GM10266 (cell line): ENCODE measurements around the gene PDE11A.
A peak's percentile ranks its signal among the peaks of the same experiment; 100 is the strongest.

Experiments
- DNase-seq: peaks from one replicate; pipeline ENCODE4 v3.0.0; 2012; ENCODE audit errors: extremely low spot score
- TF ChIP-seq, protein P1 (sequence below): IDR thresholded peaks from 2 replicates; pipeline ENCODE4 v1.5.1; 2012; ENCODE audit warnings: mild to moderate bottlenecking, low read depth; ENCODE audit not compliant: control insufficient read depth, insufficient read depth; ENCODE audit errors: missing control alignments

The PDE11A gene

DNA sequence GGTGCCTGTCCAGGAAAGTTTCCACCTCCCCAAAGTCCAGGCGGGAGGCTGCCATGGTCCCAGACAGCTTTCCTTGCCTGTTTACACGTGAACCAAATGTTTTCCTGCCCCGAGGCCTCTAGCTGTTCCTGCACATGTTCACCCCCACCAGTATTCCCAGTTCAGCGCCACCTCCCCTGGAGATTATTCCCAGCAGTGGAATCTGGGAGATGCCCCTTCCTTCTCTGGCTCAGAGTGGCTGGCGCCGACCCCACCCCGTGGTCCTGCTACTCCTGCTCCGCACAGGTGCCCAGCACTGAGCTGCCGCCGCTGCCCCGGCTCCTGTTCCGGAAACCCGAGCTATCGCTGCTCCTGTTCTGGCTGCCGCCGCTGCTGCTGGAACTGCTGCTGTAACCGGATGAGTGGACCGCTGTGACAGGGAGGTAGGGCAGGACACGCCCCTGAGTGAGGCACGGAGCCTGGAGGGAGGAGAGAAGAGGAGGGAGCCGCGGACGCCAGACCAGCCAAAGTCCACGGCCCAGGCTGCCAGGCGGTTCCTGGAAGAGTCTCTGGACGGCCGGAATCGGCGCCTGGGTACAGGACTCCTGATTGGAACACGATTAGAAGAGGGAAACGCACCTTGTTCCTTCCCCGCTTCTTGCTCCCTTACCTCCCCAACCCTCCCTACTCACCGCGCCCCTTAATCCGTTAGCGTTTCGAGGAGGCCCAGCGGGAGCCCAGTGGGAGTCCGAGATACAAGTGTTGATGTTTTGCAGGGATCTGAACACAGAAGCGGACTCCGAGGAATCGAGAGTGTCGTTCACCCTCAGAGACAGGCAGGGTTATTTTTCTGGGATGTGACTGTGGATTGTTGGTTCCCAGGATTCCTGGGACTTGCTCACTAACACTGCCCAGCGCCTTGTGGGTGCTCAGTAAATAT is at the start of gene PDE11A:
TSS of gene PDE11A (minus strand) at position 395 of the 919 bp plus-strand sequence. CDS start at position 55, 340 bp downstream.
- DNase-seq: no peak
- TF ChIP-seq, protein P1, sequence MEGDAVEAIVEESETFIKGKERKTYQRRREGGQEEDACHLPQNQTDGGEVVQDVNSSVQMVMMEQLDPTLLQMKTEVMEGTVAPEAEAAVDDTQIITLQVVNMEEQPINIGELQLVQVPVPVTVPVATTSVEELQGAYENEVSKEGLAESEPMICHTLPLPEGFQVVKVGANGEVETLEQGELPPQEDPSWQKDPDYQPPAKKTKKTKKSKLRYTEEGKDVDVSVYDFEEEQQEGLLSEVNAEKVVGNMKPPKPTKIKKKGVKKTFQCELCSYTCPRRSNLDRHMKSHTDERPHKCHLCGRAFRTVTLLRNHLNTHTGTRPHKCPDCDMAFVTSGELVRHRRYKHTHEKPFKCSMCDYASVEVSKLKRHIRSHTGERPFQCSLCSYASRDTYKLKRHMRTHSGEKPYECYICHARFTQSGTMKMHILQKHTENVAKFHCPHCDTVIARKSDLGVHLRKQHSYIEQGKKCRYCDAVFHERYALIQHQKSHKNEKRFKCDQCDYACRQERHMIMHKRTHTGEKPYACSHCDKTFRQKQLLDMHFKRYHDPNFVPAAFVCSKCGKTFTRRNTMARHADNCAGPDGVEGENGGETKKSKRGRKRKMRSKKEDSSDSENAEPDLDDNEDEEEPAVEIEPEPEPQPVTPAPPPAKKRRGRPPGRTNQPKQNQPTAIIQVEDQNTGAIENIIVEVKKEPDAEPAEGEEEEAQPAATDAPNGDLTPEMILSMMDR: no peak

DNA sequence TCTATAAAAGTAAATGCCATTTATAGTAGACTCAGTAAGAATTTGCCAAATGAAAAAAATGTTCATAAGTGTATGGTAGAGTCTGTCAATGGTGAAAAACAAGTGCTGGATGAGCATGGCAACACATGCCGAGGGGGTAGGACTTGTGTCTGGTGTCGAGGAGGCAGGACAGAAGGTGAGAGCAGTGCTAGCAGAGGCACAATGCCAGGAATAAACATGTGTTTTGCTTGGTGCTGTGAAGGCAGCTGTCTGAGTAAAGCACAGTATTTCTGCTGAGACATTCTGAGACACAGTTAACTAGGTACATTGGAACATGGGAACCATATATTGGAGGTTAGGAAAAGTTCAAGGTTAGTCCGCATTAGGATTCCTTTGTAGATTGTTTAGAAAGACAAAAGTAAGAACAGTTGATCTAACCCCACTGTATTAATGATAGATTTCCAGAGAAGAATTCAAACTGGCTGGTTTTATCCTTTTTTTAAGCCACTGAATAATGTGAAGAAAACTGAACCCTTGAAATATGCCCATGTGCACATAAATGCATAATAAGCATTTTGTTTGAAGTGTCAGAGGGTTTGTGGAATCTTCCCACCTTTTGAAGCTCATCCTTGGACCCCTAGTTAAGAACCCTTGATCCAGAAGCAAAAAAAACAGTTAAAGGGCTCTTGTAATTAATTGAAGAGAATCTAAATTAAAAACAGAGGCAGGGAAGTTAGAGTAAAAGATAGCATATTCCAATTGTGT is 46.8 kb upstream of the PDE11A start:
- TF ChIP-seq, protein P1: no peak
- DNase-seq: no peak

DNA sequence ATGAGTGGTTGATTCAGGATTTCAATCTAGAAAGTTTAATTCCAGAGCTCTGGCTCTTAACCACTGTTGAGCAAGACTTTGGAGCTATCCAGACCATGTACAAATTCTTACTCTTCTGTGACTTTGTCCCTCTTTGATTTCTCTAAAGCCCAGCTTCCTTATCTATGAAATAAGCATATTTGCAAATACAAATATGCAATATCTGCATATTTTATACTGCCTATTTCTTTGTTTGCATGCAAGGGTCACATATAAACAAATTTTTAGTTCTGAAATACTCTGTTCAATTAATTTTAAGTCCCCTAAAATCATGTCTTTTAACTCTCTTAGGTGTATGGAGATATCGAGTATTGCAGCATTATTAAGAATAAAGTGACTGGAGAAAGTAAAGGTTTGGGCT is 45.1 kb upstream of the PDE11A start:
- TF ChIP-seq, protein P1: no peak
- no peak for DNase-seq

DNA sequence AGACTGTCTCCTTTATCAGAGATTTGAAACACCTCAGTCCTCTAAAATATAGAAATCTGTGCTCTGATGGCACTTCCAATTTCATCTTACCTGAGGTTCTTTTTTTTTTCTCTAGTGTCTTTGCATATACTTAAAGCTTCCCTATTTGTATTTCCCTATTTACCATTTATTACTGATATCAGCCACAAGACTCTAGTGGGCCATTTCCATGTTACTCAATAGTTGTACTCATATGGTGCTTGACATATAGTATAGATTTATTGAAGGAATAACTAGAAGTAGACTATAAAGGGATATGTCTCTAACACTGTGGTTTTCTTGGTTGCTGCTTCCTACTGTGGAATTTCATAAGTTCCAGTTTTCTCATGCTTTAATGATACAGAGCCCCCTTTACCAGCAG is 42.7 kb upstream of the PDE11A start:
- TF ChIP-seq, protein P1: no peak

DNA sequence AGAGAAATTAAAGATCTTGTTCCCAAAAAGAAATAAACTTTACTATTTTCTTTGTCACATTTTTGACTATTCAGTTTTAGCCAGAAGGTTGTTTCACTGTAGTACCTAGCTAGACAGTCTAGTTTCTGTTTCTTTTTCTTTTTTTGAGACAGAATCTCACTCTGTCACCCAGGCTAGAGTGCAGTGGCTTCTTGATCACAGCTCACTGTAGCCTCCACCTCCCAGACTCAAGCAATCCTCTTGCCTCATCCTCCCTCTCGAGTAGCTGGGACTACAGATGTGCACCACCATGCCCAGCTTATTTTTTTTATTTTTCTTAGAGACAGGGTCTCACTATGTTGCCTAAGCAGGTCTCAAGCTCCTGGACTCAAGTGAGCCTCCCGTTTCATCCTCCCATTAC is 41.9 kb upstream of the PDE11A start:
- TF ChIP-seq, protein P1: no peak
- DNase-seq: peak; percentile 16

More for the DNA sequence above, 42.7 kb upstream of the PDE11A start:
- no peak for DNase-seq

DNA sequence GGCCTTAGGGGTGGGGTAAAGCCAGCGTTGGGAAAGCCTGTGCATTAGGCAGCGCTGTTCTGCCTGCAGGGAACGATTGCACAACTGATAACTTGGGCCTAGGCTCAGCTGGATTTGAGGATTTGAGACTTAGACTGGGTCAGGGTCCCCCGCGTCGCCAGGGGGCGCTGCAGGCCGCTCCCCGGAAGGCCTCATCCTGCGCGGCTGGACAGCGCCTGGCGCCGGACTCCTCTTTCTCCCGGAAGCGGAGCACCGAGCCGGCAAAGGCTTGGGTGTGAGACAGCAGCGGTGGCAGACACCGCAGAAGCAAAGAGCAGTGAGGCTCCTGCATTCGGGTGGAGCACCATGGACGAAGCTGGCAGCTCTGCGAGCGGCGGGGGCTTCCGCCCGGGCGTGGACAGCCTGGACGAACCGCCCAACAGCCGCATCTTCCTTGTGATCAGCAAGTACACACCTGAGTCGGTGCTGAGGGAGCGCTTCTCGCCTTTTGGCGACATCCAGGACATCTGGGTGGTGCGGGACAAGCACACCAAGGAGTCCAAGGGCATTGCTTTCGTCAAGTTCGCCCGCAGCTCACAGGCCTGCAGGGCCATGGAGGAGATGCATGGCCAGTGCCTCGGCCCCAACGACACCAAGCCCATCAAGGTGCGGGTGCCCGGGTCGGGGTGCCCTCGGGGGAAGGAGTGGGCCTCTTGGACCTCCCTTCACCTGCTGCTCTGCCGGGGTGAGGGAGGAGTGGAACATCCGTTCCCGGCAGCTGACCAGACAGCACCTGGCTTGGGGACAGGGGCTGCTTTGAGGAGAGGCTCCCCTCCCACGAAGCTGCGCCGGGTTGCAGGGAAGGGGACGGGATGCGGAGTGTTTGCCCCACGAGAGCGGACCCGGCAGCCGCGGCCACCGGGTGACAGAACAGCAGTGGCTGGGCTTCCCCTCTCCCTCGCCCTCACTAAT is 39.9 kb upstream of the PDE11A start, which contains the start of gene RBM45:
TSS of gene RBM45 (plus strand) at position 236 of the 951 bp plus-strand sequence. CDS start at position 346, 110 bp downstream.
- TF ChIP-seq, protein P1: peak; percentile 99
- DNase-seq: peak; percentile 88
